GM12878 (cell line): ENCODE results near the gene PAXX. TPM values are rescaled to one million over a fixed set of nuclear protein-coding genes. Genes with fewer than 3 reads are reported as not detected.

Source experiments
- ATAC-seq: fragments of 200-7000 bp; cut with Tn5 transposase; 3 replicates; pipeline ENCODE4 v1.9.1; 2020; ENCODE audit warnings: mild to moderate bottlenecking, moderate library complexity
- BruUV-seq: library from RNA; stranded (reverse); fragments of 400-500 nt; replicated peaks from 2 replicates; lab custom pipeline; 2021; lab: Mats Ljungman, UMichigan
- CTCF ChIA-PET: fragments of 300-600 bp; sonication (Branson Sonifier 250); formaldehyde crosslinking; extraction: SDS; loops from one replicate; lab custom pipeline; 2021; ENCODE audit warnings: inconsistent platforms; lab: Yijun Ruan, JAX
- POLR2A ChIA-PET: fragments of 350-600 bp; formaldehyde crosslinking; extraction: SDS; loops from one replicate; lab custom pipeline; 2021; ENCODE audit warnings: inconsistent platforms; lab: Charles Lee
- RAD21 ChIA-PET: fragments of 300-600 bp; sonication (Branson Sonifier 250); formaldehyde crosslinking; loops from one replicate; lab custom pipeline; 2023; ENCODE audit warnings: antibody characterized with exemption; ENCODE audit not compliant: unreplicated experiment; lab: Charles Lee
- SMC1A ChIA-PET: fragments of 300-600 bp; sonication (Branson Sonifier 250); formaldehyde crosslinking; loops from one replicate; lab custom pipeline; 2023; ENCODE audit not compliant: unreplicated experiment, uncharacterized antibody; lab: Charles Lee
- DNase-seq: peaks from one replicate; pipeline ENCODE4 v3.0.0-alpha.2; 2011; ENCODE audit warnings: low read depth, low spot score
- FAIRE-seq: peaks from 3 replicates; lab custom pipeline; 2011; peaks lifted over from hg19 to GRCh38; lab: Jason Lieb, UNC
- H2AFZ ChIP-seq: 2 replicates; pipeline ENCODE4 v1.6.0; 2011; ENCODE audit warnings: low read depth, low read length, control low read depth; ENCODE audit not compliant: control insufficient read depth
- H3K27ac ChIP-seq: 2 replicates; pipeline ENCODE4 v1.5.1; 2011; ENCODE audit warnings: control low read depth; ENCODE audit not compliant: control insufficient read depth, insufficient read depth
- H3K27me3 ChIP-seq, 2 experiments: replicated peaks in 1 of 2; 2 replicates each; pipeline versions ENCODE4 v1.6.0 to v1.6.1; 2011; ENCODE audit warnings: low read length in 1 of 2; ENCODE audit not compliant: control insufficient read depth in 2 of 2, insufficient read depth in 2 of 2
- H3K36me3 ChIP-seq, 2 experiments: 2 replicates each; pipeline ENCODE4 v1.5.1; 2011; ENCODE audit warnings: low read length in 1 of 2; ENCODE audit not compliant: control insufficient read depth in 2 of 2, insufficient read depth in 2 of 2
- H3K4me1 ChIP-seq: 2 replicates; pipeline ENCODE4 v1.6.1; 2011; ENCODE audit warnings: mild to moderate bottlenecking, low read length, moderate library complexity, mixed read lengths; ENCODE audit not compliant: control insufficient read depth, insufficient read depth
- H3K4me2 ChIP-seq: 2 replicates; pipeline ENCODE4 v1.6.0; 2011; ENCODE audit warnings: control low read depth; ENCODE audit not compliant: control insufficient read depth, insufficient read depth
- H3K4me3 ChIP-seq: fragments of 200-600 bp; sonication (generic); 2 replicates; pipeline ENCODE4 v1.5.1; 2016
- H3K79me2 ChIP-seq: 2 replicates; pipeline ENCODE4 v1.6.0; 2011; ENCODE audit warnings: low read length; ENCODE audit not compliant: control insufficient read depth, insufficient read depth
- H3K9ac ChIP-seq: 2 replicates; pipeline ENCODE4 v1.8.0; 2011; ENCODE audit warnings: low read length, control low read depth, mixed read lengths; ENCODE audit not compliant: control insufficient read depth, insufficient read depth
- H3K9me3 ChIP-seq: replicated peaks from 3 replicates; pipeline ENCODE4 v1.5.1; 2011; ENCODE audit warnings: mild to moderate bottlenecking, low read length; ENCODE audit not compliant: control insufficient read depth, insufficient read depth
- H4K20me1 ChIP-seq: 2 replicates; pipeline ENCODE4 v1.6.0; 2011; ENCODE audit not compliant: control insufficient read depth, insufficient read depth
- CBX3 ChIP-seq: fragments of 200-600 bp; sonication (generic); IDR thresholded peaks from 2 replicates; pipeline ENCODE4 v1.6.1; 2016; ENCODE audit warnings: low read depth, borderline replicate concordance
- CREM ChIP-seq: IDR thresholded peaks from 2 replicates; pipeline ENCODE4 v1.6.1; 2014; ENCODE audit warnings: antibody characterized with exemption, low read depth
- EP300 ChIP-seq, 2 experiments: fragments of 150-350 bp in 1 of 2; IDR thresholded peaks; 2 replicates each; pipeline ENCODE4 v1.6.1; 2011 to 2012; ENCODE audit warnings: low read depth in 2 of 2, low read length in 2 of 2, borderline replicate concordance in 1 of 2, improper control_type of control experiment in 1 of 2, inconsistent platforms in 1 of 2; ENCODE audit not compliant: control insufficient read depth in 1 of 2
- FOS ChIP-seq: IDR thresholded peaks from 3 replicates; pipeline ENCODE4 v1.6.1; 2011; ENCODE audit warnings: borderline replicate concordance; ENCODE audit not compliant: insufficient read length; ENCODE audit errors: extremely low read depth
- NR2C2 ChIP-seq: IDR thresholded peaks from 2 replicates; pipeline ENCODE4 v1.6.1; 2011; ENCODE audit warnings: borderline replicate concordance, low read depth; ENCODE audit not compliant: control insufficient read depth, insufficient read length
- SREBF1 ChIP-seq: IDR thresholded peaks from 2 replicates; pipeline ENCODE4 v1.6.1; 2012; ENCODE audit warnings: mild to moderate bottlenecking, low read length
- SREBF2 ChIP-seq: IDR thresholded peaks from 2 replicates; pipeline ENCODE4 v1.6.1; 2012; ENCODE audit warnings: mild to moderate bottlenecking, low read length
- TCF7 ChIP-seq: IDR thresholded peaks from 2 replicates; pipeline ENCODE4 v1.6.1; 2014; ENCODE audit warnings: antibody characterized with exemption, borderline replicate concordance
- WGBS: methylation state at CpG from one replicate; pipeline ENCODE4 v1.1.6; 2016; ENCODE audit warnings: low lambda C conversion rate; ENCODE audit not compliant: insufficient replicate concordance, insufficient coverage; ENCODE audit errors: missing lambda C conversion rate; 5-methylcytosine and 5-hydroxymethylcytosine counted together
- in situ Hi-C: fragments of 300-500 bp; cut with MboI; formaldehyde crosslinking; loops from 9 replicates; pipeline ENCODE4 v1.14.3; 2018; ENCODE audit warnings: mixed read lengths
- intact Hi-C: fragments of 100-400 bp; cut with micrococcal nuclease; formaldehyde crosslinking; loops from one replicate; pipeline ENCODE4 v1.14.2; 2022; ENCODE audit not compliant: unreplicated experiment
- polyA plus RNA-seq, 11 experiments: library from polyadenylated mRNA; depleted of rRNA in 4 of 11; unstranded in 6 of 11; stranded (reverse) in 5 of 11; fragments of >200 nt; fragmentation: Nextera tagmentation in 4 of 11; fragmentation: Illumina TruSeq in 1 of 11; extraction: Ambion mirVana in 4 of 11; extraction: Trizol in 1 of 11; gene quantifications; 1 replicate in 1 of 11; 2 replicates in 10 of 11; pipeline versions ENCODE4 v1.2.1 to v1.2.3, GENCODE V29; 2011 to 2016; ENCODE audit warnings: inconsistent platforms in 2 of 11, missing spikeins in 2 of 11, low read depth in 1 of 11
- total RNA-seq, 4 experiments: library from RNA; depleted of rRNA in 3 of 4; stranded (reverse); fragments of >200 nt in 3 of 4; fragmentation: Illumina TruSeq in 1 of 4; extraction: Trizol in 1 of 4; gene quantifications; 2 replicates each; pipeline versions ENCODE4 v1.2.1 to v1.2.3, GENCODE V29; 2013 to 2021
- TF ChIP-seq, protein P1 (sequence below): fragments of 450-650 bp; IDR thresholded peaks from 2 replicates; pipeline ENCODE4 v1.6.1; 2017; ENCODE audit warnings: antibody characterized with exemption, mild to moderate bottlenecking, moderate library complexity
- TF ChIP-seq, protein P2 (sequence below): fragments of 450-650 bp; formaldehyde crosslinking; IDR thresholded peaks from 2 replicates; pipeline ENCODE4 v1.4.0; 2022; ENCODE audit warnings: mild to moderate bottlenecking, moderate library complexity
- TF ChIP-seq, protein P3 (sequence below): fragments of 150-350 bp; IDR thresholded peaks from 2 replicates; pipeline ENCODE4 v1.6.1; 2014; ENCODE audit warnings: mild to moderate bottlenecking, low read depth, low read length

The PAXX gene
- total and polyA plus RNA-seq, 10 of the 15 experiments (the other 5 are each of a cell fraction or from before 2014, with no cell fraction given): 0.18 to 60.6 (median 29.5) TPM

DNA sequence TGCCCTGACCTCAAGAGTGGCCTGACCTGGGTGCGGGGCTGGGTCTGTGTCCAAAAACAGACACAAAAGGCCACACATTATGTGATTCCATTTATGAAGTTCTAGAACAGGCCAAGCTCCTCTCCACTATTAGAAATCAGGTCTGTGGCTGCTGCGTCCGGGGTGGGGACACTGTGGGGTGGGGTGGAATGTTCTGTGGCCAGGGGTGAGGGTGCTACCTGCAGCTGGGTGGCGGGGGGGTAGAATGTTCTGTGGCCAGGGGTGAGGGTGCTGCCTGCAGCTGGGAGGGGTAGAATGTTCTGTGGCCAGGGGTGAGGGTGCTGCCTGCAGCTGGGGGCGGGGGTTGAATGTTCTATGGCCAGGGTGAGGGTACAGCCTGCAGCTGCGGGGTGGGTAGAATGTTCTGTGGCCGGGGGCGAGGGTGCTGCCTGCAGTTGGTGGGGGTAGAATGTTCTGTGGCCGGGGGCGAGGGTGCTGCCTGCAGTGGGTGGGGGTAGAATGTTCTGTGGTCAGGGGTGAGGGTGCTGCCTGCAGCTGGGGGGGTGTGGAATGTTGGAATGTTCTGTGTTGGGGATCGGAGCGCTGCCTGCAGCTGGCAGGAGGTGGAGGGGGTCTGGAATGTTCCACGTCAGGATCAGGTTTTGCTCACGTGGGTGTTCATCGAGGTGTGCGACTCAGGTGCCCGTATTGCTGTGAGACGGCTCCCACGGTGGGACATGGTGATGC, 31.8 kb upstream of the PAXX start (continued):
- no peak for TF ChIP-seq FOS
- TF ChIP-seq EP300 (IDR thresholded peaks at IDR 0.05; ENCODE audit: borderline replicate concordance in 1 of 2, control insufficient read depth in 1 of 2, low read depth in 2 of 2, low read length in 2 of 2): no peak
- no peak for TF ChIP-seq TCF7
- TF ChIP-seq SREBF1: no peak
- TF ChIP-seq SREBF2: no peak

DNA sequence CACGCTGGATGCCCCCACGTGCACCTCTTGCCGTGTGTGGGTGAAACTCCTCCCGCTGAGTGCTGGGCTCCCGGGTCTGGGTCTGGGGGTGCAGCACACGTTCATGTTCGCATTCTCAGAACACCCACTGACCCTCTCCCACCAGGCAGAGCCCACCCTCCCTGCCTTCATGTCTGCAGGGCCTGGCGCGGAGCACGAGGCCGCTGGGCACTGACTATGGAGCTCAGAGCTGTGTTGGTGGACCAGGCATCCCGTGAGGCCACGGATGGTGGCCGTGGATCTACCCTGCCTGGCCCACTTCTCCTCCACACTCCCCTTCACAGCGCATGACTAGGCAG, 31.3 kb upstream of the PAXX start:
- intact Hi-C loops: no loop called here
- TF ChIP-seq CREM: no peak
- TF ChIP-seq, protein P1, sequence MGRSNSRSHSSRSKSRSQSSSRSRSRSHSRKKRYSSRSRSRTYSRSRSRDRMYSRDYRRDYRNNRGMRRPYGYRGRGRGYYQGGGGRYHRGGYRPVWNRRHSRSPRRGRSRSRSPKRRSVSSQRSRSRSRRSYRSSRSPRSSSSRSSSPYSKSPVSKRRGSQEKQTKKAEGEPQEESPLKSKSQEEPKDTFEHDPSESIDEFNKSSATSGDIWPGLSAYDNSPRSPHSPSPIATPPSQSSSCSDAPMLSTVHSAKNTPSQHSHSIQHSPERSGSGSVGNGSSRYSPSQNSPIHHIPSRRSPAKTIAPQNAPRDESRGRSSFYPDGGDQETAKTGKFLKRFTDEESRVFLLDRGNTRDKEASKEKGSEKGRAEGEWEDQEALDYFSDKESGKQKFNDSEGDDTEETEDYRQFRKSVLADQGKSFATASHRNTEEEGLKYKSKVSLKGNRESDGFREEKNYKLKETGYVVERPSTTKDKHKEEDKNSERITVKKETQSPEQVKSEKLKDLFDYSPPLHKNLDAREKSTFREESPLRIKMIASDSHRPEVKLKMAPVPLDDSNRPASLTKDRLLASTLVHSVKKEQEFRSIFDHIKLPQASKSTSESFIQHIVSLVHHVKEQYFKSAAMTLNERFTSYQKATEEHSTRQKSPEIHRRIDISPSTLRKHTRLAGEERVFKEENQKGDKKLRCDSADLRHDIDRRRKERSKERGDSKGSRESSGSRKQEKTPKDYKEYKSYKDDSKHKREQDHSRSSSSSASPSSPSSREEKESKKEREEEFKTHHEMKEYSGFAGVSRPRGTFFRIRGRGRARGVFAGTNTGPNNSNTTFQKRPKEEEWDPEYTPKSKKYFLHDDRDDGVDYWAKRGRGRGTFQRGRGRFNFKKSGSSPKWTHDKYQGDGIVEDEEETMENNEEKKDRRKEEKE: no peak
- no peak for TF ChIP-seq CBX3
- TF ChIP-seq, protein P2, sequence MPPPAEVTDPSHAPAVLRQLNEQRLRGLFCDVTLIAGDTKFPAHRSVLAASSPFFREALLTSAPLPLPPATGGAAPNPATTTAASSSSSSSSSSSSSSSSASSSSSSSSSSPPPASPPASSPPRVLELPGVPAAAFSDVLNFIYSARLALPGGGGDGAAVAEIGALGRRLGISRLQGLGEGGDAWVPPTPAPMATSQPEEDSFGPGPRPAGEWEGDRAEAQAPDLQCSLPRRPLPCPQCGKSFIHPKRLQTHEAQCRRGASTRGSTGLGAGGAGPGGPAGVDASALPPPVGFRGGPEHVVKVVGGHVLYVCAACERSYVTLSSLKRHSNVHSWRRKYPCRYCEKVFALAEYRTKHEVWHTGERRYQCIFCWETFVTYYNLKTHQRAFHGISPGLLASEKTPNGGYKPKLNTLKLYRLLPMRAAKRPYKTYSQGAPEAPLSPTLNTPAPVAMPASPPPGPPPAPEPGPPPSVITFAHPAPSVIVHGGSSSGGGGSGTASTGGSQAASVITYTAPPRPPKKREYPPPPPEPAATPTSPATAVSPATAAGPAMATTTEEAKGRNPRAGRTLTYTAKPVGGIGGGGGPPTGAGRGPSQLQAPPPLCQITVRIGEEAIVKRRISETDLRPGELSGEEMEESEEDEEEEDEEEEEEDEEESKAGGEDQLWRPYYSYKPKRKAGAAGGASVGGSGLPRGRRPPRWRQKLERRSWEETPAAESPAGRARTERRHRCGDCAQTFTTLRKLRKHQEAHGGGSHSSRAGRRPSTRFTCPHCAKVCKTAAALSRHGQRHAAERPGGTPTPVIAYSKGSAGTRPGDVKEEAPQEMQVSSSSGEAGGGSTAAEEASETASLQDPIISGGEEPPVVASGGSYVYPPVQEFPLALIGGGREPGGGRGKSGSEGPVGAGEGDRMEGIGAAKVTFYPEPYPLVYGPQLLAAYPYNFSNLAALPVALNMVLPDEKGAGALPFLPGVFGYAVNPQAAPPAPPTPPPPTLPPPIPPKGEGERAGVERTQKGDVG (CRISPR knock-in tag): no peak
- TF ChIP-seq, protein P3, sequence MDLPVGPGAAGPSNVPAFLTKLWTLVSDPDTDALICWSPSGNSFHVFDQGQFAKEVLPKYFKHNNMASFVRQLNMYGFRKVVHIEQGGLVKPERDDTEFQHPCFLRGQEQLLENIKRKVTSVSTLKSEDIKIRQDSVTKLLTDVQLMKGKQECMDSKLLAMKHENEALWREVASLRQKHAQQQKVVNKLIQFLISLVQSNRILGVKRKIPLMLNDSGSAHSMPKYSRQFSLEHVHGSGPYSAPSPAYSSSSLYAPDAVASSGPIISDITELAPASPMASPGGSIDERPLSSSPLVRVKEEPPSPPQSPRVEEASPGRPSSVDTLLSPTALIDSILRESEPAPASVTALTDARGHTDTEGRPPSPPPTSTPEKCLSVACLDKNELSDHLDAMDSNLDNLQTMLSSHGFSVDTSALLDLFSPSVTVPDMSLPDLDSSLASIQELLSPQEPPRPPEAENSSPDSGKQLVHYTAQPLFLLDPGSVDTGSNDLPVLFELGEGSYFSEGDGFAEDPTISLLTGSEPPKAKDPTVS: no peak
- no peak for TF ChIP-seq NR2C2

More for the DNA sequence above, 31.3 kb upstream of the PAXX start:
- DNase-seq (no peak), ATAC-seq (no peak), FAIRE-seq (no peak)
- in situ Hi-C loops: no loop called here
- no peaks in the 10 kb centered on the region for H3K27me3 ChIP-seq
- peaks cover 4% of the 10 kb centered on the region for H3K4me1 ChIP-seq
- H3K4me2 ChIP-seq: no peak overlapping the region
- ChIA-PET POLR2A (no interaction called here), RAD21 (interaction anchor here (1.3 kb wide), 1 partner anchor 13 kb away, joined by 3 read pairs; no protein-coding TSS in a partner anchor), CTCF (interaction anchor here (1.3 kb wide), 1 partner anchor 13 kb away, joined by 5 read pairs; no protein-coding TSS in a partner anchor), SMC1A (no interaction called here)
- no peaks in the 10 kb centered on the region for H3K36me3 ChIP-seq
- 51% methylated on average over 15 of the region's 15 CpGs for WGBS
- H3K4me3 ChIP-seq: no peak overlapping the region
- H2AFZ ChIP-seq: no peak overlapping the region
- no peaks in the 10 kb centered on the region for H3K79me2 ChIP-seq
- no peak overlapping the region for H3K27ac ChIP-seq
- no peak overlapping the region for H3K9ac ChIP-seq
- no TSS peak for BruUV-seq
- no peaks in the 10 kb centered on the region for H3K9me3 ChIP-seq
- no peaks in the 10 kb centered on the region; the same call in 1 of the 2 replicates for H4K20me1 ChIP-seq
